ENCODE data around the gene MRPS25.
A peak's percentile ranks its signal among the peaks of the same experiment; 100 is the strongest.

MRPS25 gene

DNA sequence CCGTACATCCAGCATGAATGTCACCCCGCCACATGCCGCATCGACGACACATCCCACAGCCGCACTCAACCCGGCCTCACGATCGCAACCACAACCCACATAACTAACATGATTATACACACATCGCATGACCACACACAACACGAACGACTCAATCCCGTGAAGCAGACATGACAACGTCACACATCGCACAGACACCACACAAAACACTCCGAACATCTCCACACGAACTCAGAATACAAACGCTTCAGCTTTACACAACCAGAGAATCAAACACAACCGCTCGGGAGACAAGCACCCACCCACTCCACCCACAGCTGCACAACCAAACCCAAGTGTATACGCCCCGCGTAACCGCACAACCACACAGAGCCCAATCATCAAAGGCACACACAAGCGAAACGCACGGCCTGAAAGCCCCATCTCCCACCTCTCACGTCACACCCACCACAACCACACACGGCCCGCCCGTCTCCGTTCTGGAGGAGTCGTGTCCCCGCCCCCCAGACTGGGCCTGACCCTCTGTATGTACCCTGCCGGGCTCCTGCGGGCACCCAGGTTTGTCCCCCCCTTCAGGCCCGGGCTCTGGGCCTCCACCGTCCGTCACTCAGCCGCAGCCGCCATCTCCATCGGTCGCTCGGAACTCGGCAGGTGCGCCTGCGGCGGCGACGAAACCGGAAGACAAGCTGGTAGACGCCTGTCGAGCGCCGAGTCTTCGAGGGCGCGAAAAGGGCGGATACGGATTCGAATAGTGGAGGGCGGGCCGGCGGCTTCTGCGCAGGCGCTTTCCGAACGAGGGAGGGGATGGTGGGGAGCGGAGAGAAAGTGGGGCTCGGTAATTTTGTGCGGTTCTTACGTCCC, 33.6 kb upstream of the MRPS25 start, which contains the start of gene RBSN:
Gene RBSN (minus strand): TSS at position 646 of the 861 bp plus-strand sequence. CDS start 3,028 bp downstream, outside the sequence.
- H3K9me3 ChIP-seq (ENCODE audit: severe bottlenecking): no peaks in the 10 kb centered on the region

DNA sequence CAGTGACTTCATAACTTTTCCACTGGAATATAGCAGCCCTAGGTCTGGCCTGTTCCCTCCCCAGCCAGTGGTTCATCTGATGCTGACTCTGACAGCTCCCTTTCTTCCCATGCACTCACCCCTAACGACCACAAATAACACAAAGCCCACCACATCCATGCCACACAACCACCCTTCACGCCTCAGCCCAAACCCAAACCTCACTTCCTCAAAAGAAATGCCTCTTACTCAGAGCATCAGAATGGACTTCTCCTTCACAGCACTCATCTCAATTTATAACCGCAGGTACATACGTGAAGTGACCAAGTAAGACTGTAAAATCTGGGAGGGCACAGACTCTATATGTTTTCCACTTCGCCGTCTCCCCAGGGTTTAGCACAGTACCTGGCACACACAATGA, 32.8 kb upstream of the MRPS25 start:
- H3K27me3 ChIP-seq (ENCODE audit: insufficient read depth, low read depth, severe bottlenecking): no peaks in the 10 kb centered on the region
- DNase-seq: no peak
- H3K9me3 ChIP-seq (ENCODE audit: severe bottlenecking): no peaks in the 10 kb centered on the region
- H3K27ac ChIP-seq: no peak overlapping the region
- H3K36me3 ChIP-seq: peaks cover 30% of the 10 kb centered on the region
- H3K4me3 ChIP-seq (ENCODE audit: low read depth, low read length): peak overlapping the region; percentile 64
- TF ChIP-seq, protein P1, sequence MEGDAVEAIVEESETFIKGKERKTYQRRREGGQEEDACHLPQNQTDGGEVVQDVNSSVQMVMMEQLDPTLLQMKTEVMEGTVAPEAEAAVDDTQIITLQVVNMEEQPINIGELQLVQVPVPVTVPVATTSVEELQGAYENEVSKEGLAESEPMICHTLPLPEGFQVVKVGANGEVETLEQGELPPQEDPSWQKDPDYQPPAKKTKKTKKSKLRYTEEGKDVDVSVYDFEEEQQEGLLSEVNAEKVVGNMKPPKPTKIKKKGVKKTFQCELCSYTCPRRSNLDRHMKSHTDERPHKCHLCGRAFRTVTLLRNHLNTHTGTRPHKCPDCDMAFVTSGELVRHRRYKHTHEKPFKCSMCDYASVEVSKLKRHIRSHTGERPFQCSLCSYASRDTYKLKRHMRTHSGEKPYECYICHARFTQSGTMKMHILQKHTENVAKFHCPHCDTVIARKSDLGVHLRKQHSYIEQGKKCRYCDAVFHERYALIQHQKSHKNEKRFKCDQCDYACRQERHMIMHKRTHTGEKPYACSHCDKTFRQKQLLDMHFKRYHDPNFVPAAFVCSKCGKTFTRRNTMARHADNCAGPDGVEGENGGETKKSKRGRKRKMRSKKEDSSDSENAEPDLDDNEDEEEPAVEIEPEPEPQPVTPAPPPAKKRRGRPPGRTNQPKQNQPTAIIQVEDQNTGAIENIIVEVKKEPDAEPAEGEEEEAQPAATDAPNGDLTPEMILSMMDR (IDR thresholded peaks at IDR 0.05; ENCODE audit: low read depth, low read length): no peak

More for the DNA sequence above, 33.6 kb upstream of the MRPS25 start, which contains the start of gene RBSN:
- no peaks in the 10 kb centered on the region for H3K27me3 ChIP-seq (ENCODE audit: insufficient read depth, low read depth, severe bottlenecking)
- peaks cover 23% of the 10 kb centered on the region for H3K36me3 ChIP-seq
- DNase-seq: peak; percentile 96
- H3K27ac ChIP-seq: peak within 1 kb of the TSS; percentile 71
- peak within 1 kb of the TSS; percentile 64 for H3K4me3 ChIP-seq (ENCODE audit: low read depth, low read length)
- TF ChIP-seq, protein P1 (IDR thresholded peaks at IDR 0.05; ENCODE audit: low read depth, low read length): no peak

DNA sequence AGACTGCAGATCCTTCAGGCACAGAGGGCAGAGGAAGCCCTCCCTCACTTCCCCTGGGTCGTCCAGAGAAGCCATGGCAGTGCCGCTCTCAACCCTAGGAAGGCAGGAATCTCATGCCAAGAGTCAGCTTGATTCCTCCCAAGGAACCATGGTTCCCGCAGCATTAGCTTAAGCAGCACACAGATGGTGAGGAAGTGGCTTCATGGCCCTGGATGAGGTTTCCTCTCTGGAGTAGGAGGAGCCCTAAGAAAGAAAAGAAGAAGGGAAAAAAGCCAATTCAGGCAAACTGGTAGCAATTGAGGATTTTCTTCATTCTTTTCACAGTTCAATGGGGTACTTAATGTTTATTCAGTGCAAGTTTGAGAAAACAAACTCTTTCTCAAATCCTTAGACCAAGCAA, 30.9 kb upstream of the MRPS25 start:
- H3K9me3 ChIP-seq (ENCODE audit: severe bottlenecking): no peaks in the 10 kb centered on the region
- H3K36me3 ChIP-seq: peaks cover 34% of the 10 kb centered on the region
- no peak overlapping the region for H3K27ac ChIP-seq
- no peaks in the 10 kb centered on the region for H3K27me3 ChIP-seq (ENCODE audit: insufficient read depth, low read depth, severe bottlenecking)
- TF ChIP-seq, protein P1 (IDR thresholded peaks at IDR 0.05; ENCODE audit: low read depth, low read length): no peak
- H3K4me3 ChIP-seq (ENCODE audit: low read depth, low read length): no peak overlapping the region
- DNase-seq: no peak

DNA sequence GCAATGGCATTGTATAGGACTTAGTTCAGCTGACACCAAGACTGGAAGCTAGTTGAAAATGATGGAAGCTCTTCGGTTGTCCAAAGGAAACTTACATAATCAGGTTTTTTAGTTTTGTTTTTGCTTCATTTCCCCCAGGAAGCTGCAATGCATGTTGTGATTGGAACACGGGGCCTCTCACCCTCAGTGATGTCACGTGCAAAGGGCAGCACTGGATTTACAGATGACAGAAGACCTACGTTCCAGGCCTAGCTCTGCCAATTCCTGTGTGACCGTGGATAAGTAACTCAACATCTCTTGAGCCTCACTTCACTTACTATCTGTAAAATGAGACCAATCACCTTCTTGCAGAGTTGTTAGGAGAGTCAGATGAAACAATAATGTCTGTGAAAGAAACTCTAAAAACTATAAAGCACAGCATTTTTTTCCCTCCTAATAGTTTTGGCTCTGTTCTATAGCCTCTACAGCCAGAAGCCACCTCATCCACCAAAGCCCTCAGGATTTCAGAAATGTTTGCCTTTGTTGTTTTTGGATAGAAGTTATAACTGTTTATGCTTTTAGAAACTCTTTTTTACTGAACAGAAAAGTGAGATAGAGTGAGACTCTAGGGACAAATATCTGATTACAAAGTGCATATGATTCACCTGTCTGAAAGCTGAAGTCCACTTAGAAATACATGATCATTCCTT, 29.2 kb upstream of the MRPS25 start:
- DNase-seq: no peak
- Histone ChIP-seq H3K36me3 (peaks cover 42% of the 10 kb centered on the region), H3K27me3 (ENCODE audit: insufficient read depth, low read depth, severe bottlenecking) (no peaks in the 10 kb centered on the region), H3K27ac (no peak overlapping the region), H3K9me3 (ENCODE audit: severe bottlenecking) (no peaks in the 10 kb centered on the region), H3K4me3 (ENCODE audit: low read depth, low read length) (no peak overlapping the region)
- TF ChIP-seq, protein P1 (IDR thresholded peaks at IDR 0.05; ENCODE audit: low read depth, low read length): no peak

DNA sequence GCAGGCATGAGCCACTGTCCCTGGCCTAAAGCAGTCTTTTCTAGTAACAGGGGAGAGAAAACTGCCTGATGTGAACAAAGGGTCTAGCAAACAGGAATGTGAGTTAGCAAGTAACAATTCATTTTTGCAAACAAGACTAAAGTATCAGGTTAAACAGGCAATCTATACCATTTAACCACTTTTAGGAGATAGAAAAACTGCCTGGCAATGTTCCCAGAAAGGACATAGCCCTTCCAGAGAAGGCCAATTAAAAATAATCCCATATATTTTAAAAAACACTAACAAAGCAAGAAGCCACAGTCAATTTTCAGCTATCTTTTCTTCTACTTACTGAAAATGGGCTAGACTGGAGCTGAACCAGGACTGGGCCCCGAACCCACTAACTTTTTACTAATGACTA, 27.6 kb upstream of the MRPS25 start:
- Histone ChIP-seq H3K36me3 (peaks cover 48% of the 10 kb centered on the region), H3K4me3 (ENCODE audit: low read depth, low read length) (no peak overlapping the region), H3K9me3 (ENCODE audit: severe bottlenecking) (no peaks in the 10 kb centered on the region), H3K27ac (no peak overlapping the region), H3K27me3 (ENCODE audit: insufficient read depth, low read depth, severe bottlenecking) (no peaks in the 10 kb centered on the region)
- DNase-seq: no peak
- TF ChIP-seq, protein P1 (IDR thresholded peaks at IDR 0.05; ENCODE audit: low read depth, low read length): no peak
